Prostate gland (tissue), 2 donors: ENCODE data around the gene EIF4E.

Experiments
- POLR2A ChIP-seq: fragments of 450-650 bp; IDR thresholded peaks from one replicate; pipeline ENCODE4 v1.6.1; 2016; ENCODE audit warnings: antibody characterized with exemption, mild to moderate bottlenecking
- TF ChIP-seq, protein P1 (sequence below), 4 experiments: fragments of 200-600 bp in 2 of 4; fragments of 450-650 bp in 2 of 4; sonication (generic) in 2 of 4; IDR thresholded peaks; 1 replicate in 3 of 4; 2 replicates in 1 of 4; pipeline ENCODE4 v1.5.1; 2016 to 2019; ENCODE audit warnings: antibody characterized with exemption in 4 of 4, mild to moderate bottlenecking in 2 of 4, moderate library complexity in 2 of 4

DNA sequence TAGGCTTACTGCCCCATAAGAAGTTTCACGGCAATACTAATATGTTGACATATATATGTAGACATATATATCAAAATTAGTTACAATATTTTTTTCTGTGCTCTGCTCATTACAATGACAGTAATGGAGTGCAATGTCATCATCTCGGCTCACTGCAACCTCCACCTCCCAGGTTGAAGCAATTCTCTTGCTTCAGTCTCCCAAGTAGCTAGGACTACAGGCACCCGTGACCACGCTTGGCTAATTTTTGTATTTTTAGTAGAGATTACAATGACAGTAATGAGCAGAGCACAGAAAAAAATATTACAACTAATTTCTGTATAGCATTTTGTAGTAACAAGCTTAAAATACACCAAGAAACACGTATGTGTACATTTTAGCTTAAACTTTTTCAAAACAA, 7.6 kb downstream of the EIF4E start:
- TF ChIP-seq, protein P1, sequence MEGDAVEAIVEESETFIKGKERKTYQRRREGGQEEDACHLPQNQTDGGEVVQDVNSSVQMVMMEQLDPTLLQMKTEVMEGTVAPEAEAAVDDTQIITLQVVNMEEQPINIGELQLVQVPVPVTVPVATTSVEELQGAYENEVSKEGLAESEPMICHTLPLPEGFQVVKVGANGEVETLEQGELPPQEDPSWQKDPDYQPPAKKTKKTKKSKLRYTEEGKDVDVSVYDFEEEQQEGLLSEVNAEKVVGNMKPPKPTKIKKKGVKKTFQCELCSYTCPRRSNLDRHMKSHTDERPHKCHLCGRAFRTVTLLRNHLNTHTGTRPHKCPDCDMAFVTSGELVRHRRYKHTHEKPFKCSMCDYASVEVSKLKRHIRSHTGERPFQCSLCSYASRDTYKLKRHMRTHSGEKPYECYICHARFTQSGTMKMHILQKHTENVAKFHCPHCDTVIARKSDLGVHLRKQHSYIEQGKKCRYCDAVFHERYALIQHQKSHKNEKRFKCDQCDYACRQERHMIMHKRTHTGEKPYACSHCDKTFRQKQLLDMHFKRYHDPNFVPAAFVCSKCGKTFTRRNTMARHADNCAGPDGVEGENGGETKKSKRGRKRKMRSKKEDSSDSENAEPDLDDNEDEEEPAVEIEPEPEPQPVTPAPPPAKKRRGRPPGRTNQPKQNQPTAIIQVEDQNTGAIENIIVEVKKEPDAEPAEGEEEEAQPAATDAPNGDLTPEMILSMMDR (IDR thresholded peaks at IDR 0.05) = no peak
- no peak for TF ChIP-seq POLR2A
